ENCODE measurements around the gene ATP6V0A1.
A peak's percentile ranks its signal among the peaks of the same experiment; 100 is the strongest.
"Not testable (repeated sequence)": the region's sequence is repeated elsewhere in the genome, so short reads cannot be mapped to it uniquely, and the experiment has no call there.

ATP6V0A1 gene

DNA sequence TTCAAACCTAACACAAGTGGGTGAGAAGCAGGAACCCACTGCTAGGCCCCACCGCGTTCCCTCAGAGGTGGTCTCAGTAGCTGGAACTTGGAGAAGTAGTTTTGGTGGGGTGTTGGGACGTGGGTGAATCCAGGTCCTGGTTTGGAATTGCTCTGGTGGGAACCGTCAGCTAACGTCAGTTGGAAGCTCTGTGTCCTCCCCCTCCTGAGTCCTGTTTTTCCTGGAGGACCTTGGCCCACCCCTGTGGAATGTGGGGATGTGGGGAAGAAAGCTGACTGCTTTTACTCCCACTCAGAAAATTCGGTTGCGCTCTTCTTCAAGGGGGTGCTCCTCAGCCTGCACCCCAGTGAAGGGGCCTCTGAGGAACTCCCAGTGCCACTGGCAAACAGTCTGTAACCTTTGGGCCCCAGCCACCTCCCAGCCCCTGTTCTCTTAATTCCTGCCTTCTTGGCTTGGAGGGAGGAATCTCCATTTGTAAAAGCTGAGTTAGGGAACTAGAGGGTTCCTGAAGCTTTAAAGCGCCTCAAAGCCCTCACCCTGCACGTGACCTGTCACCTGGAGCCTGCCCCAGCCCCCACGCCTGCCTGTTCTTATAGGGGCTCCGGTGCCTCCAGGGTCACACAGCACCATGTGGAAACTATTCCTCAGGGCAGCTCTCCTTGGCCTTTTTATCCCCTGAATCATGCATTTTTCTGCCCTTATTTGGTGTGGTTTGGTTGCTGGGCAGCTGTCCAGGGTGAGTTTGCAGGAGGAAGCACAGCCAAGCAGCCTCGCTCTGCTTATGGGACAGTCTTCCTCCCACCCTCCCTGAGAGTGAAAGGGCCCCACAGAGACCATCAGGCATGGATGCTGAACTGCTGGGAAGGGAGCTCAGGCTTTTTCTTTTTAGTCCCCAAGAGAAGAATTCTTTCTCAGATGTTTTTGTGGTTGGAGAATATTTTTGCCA is 61.1 kb downstream of the ATP6V0A1 start:
- DNase-seq (ENCODE audit: low read depth) = no peak

DNA sequence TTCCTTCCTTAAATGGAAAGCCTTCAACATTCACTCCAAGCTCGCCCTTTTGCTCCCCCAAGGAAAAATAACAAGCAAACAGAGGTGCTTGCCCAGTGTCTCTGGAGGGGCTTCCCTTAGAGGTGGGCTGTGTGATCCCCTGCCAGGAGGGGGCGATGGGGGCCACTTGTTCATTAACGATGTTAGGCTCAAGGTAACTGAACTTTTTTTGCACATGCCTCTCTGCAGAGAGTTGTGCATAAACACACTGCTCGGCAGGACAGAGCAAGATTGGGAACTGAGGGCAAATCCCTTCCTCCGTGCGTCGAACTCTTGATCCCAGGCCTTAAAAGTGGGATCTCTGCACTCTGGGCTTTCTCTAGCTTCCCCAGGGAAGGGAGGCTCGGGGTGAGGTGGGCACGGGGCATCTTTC is 61.9 kb downstream of the ATP6V0A1 start:
- DNase-seq (ENCODE audit: low read depth) = no peak

GRCh38 chr17:42521036-42521435 is 62.4 kb downstream of the ATP6V0A1 start:
- no peak for DNase-seq (ENCODE audit: low read depth)

DNA sequence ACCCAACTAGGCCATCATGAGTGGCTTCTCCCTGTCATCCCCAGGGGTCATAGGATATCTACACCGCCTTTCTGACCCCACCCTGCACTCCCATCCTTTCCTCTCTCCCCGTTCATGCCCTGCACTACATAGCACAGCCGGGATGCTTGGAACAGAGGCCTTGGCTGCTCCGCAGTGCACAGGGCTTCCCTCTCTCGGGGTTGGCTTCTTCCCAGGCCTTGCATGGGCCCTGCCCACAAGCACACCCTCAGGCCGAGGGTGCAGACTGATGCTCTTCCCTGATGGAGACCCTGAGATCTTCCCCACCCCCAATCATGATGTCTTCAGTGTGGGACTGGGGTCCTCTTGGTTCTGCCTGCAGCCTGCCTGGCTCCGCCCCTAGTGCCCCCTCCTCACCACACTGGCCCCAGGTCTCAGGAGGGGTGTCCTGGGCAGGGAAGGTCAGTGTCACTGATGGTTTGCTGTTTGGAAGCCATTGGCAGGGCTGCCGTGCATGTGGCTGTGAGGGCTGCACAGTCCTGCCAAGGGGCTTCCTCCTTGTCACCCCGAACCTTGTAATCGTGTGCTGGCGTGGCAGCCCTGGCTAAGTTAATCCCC is 63.1 kb downstream of the ATP6V0A1 start:
- no peak for DNase-seq (ENCODE audit: low read depth)

DNA sequence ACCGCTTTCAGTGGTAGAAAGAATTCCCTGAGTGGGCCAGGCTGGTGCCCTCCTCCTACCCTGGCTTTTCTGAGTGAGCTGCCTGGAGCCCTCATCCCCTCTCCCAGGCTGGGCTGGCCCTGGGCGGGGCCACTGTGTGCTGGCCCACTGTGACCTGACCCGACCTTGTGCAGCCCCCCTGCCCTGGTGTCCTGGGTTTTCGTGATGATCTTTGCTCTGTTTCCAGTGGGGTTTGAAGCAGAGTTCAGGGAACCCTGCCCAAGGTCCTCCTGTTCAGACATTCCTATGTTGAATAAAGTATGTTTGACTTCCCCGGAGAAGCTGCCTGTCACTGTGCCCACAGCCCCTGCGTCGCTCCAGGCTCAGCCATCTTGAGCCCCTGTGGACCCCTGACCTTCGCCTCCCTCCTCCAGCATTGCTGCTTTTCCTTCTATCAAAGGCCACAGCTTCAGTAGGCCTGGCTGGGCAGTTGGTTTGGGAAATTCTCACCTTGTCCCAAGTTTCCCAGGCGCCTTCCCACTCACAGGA is 63.6 kb downstream of the ATP6V0A1 start:
- no peak for DNase-seq (ENCODE audit: low read depth)

- no peak for DNase-seq (ENCODE audit: low read depth)
These were observed 64.2 kb downstream of the ATP6V0A1 start for GRCh38 chr17:42522798-42523278.

DNA sequence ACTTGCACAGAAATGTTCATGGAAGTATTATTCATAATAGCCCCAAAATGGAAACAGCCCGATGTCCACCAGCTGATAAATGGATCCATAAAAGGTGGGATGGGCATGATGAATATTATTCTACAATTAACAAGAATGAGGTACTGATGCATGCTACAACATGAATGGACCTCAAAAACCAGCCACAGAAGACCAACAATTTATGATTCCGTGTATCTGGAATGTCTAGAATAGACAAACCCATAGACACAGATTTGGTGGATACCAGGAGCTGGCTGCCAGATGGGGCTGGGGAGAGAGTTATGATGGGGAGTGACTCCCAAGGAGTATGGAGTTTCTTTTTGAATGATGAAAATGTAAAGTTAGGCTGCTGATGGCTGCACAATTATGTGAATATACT is 66.5 kb downstream of the ATP6V0A1 start:
- DNase-seq (ENCODE audit: low read depth) = no peak

DNA sequence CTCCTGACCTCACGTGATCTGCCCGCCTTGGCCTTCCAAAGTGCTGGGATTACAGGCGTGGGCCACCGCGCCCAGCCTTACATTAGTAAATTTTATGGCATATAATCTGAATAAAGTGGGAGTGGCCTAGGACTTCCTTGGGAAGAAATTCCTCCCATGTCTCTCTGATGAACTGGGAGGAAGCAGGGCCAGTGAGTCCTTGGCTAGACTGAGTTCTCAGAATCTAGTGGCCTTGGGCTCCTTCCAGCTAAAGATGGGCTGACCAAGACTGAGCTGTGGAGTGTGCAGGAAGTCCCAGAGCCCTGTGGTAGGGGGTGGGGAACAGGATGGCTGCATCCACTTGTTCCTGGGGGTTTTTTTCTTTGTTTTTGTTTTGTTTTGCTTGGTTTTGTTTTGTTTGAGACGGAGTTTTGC is 67.4 kb downstream of the ATP6V0A1 start:
- DNase-seq (ENCODE audit: low read depth) = no peak

DNA sequence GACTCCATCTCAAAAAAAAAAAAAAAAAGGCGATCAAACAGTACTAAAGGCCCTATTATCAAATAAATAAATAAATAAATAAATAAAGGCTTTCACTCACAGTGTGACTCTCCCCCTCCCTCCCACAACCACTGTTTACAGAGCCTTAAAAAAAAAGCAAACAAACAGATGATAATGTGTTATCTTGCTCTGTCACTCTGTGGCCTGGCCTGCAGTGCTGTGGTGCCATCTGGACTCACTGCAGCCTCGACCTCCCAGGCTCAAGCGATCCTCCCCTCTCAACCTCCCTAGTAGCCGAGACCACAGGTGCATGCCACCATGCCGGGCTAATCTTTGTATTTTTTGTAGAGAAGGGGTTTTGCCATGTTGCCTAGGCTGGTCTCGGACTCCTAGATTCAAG is 69.3 kb downstream of the ATP6V0A1 start:
- no peak for DNase-seq (ENCODE audit: low read depth)

DNA sequence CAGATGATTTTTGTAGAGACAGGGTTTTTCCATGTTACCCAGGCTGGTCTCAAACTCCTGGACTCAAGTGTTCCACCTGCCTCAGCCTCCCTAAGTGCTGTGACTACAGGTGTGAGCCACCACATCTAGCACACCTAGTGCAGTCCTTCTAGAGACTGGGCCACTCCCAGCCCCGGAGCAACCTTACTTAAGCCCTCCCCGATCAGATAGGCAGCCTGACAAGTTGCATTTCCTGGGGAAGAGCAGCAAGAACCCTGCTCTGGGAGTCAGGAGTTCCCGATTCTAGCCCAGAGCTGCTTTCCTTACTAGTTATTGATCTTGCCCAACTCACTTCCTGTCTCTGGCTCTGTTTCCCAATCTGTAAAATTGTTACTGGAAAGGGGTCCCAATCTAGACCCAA is 70.4 kb downstream of the ATP6V0A1 start:
- DNase-seq (ENCODE audit: low read depth) = no peak

DNA sequence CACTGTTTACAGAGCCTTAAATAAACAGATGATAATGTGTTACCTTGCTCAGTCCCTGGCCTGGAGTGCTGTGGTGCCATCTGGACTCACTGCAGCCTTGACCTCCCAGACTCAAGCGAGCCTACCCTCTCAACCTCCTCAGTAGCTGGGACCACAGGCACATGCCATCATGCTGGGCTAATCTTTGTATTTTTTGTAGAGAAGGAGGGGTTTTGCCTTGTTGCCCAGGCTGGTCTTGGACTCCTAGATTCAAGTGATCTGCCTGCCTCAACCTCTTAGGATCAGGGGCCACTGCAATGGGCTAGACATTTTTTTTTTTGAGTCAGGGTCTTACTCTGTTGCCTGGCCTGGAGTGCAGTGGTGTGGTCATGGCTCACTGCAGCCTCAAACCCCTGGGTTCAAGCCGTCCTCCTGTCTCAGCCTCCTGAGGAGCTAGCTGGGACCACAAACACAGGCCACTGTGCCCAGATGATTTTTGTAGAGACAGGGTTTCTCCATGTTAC is 72.3 kb downstream of the ATP6V0A1 start:
- no peak for DNase-seq (ENCODE audit: low read depth)

DNA sequence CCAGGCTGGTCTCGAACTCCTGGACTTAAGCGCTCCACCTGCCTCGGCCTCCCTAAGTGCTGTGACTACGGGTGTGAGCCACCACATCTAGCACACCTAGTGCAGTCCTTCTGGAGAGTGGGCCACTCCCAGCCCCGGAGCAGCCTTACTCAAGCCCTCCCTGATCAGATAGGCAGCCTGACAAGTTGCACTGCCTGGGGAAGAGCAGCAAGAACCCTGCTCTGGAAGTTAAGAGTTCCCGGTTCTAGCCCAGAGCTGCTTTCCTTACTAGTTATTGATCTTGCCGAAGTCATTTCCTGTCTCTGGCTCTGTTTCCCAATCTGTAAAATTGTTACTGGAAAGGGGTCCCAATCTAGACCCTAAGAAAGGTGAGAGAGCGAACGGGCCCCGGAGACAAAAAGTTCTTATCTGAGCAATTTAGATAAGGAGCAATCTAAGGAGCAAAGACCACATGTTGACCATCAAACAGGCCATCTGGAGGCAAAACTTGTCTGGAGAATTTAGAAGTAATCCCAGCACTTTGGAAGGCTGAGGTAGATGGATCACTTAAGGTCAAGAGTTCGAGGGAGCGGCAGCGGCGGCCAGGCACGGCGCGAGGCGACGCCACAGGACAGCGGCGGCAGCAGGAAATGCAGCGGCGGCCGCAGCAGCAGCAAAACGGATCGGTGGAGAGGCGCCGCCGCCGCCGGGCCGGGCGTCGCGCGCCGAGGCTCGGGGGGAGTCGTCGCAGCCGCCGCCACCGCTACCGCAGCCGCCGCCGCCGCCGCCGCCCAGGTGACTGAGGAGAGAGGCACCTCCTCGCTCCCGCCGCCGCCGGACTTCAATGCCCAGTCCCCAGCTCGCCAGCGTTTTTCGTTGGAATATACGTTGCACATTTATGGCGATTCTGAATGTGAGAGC is 73.0 kb downstream of the ATP6V0A1 start:
- no peak for DNase-seq (ENCODE audit: low read depth)

DNA sequence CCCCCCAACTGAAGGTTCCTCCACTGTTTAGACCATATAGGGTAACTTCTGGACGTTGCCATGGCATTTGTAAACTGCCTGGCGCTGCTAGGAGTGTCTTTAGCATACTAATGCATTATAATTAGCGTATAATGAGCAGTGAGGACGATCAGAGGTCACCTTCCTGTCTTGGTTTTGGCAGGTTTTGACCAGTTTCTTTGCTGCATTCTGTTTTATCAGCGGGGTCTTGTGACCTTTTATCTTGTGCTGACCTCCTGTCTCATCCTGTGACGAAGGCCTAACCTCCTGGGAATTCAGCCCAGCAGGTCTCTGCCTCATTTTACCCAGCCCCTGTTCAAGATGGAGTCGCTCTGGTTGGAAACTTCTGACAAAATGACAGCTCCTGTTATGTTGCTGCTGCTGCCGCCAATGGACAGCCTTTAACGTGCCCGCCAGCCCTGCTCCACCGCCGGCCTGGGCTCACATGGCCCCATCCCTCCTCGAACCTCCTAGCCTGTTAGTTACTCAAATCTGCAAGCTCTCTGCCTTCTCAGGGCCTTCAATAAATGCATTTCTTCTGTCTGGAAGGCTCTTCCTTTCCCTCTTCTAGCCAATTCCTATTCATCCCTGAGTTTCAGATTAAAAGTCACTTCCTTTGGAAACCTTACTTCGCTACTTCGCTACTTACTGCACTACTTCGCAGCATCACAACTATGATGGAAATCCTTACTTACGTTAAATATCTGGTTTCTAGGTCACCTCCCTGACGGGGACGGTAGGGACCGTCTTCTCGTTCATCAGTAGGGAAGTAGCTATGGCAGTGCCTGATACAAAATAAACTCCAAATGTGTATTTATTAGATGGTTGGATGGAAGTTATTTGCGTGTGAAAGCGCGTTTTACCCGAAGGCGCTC is 76.7 kb downstream of the ATP6V0A1 start:
- DNase-seq (ENCODE audit: low read depth) = no peak

DNA sequence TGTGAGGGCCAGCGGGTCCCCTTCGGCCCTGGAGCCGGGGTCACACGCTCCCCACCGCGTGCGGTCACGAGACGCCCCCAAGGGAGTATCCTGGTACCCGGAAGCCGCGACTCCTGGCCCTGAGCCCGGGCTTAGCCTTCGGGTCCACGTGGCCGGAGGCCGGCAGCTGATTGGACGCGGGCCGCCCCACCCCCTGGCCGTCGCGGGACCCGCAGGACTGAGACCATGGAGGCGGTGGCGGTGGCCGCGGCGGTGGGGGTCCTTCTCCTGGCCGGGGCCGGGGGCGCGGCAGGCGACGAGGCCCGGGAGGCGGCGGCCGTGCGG is 77.3 kb downstream of the ATP6V0A1 start, which contains the start of gene NAGLU:
Gene NAGLU (plus strand): TSS at position 194 of the 324 bp plus-strand sequence. CDS start 32 bp downstream, at position 226.
- DNase-seq (ENCODE audit: low read depth) = peak; percentile 70

DNA sequence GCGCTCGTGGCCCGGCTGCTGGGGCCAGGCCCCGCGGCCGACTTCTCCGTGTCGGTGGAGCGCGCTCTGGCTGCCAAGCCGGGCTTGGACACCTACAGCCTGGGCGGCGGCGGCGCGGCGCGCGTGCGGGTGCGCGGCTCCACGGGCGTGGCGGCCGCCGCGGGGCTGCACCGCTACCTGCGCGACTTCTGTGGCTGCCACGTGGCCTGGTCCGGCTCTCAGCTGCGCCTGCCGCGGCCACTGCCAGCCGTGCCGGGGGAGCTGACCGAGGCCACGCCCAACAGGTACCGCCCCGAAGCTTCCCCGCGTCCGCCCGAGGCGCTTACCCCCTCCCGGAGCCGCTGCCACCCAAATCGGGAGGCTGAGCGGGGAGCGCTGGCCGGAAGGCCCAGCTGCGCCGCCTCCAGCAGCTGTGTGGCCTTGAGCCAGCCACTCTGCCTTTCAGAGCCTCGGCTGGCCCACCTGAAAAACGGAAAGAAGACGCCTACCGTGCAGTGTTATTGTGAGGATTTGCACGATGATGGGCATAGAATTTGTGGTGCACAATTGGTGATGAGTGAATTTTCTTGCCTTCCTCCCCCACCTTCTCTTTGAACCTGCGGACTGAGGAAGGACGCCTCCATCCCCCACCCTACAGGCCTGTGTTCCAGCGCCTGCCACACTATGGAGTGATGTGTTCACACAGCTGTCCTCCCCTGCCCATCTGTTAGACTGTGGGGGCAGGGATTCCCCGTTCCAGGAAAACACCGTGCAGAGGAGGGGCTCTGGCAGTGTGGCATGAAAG is 77.9 kb downstream of the ATP6V0A1 start:
- peak; percentile 52 for DNase-seq (ENCODE audit: low read depth)

DNA sequence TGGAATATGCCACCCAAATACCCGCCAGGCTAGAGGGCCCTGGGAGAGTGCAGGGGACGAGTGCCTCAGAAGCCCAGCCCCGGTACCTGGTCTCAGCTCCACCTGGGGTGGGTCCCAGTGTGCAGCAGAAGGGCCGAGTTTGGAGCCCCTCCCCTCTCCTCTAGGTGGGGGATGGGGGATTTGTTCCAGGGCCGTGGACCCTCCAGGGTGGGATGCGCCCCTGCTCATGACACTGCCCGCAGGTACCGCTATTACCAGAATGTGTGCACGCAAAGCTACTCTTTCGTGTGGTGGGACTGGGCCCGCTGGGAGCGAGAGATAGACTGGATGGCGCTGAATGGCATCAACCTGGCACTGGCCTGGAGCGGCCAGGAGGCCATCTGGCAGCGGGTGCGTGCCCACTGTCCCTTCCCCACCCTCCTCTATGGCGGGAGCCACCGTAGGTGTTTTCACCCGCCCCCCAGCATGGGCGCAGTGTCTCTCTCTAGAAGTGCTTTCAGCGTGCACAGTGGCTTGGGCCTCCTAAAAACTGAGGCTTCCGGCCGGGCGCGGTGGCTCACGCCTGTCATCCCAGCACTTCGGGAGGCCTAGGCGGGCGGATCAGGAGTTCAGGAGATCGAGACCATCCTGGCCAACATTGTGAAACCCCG is 78.6 kb downstream of the ATP6V0A1 start:
- DNase-seq (ENCODE audit: low read depth) = no peak

- DNase-seq (ENCODE audit: low read depth) = no peak
These were observed 79.3 kb downstream of the ATP6V0A1 start for GRCh38 chr17:42537826-42538451.

GRCh38 chr17:42538482-42538881 is 79.8 kb downstream of the ATP6V0A1 start:
- DNase-seq (ENCODE audit: low read depth) = no peak

DNA sequence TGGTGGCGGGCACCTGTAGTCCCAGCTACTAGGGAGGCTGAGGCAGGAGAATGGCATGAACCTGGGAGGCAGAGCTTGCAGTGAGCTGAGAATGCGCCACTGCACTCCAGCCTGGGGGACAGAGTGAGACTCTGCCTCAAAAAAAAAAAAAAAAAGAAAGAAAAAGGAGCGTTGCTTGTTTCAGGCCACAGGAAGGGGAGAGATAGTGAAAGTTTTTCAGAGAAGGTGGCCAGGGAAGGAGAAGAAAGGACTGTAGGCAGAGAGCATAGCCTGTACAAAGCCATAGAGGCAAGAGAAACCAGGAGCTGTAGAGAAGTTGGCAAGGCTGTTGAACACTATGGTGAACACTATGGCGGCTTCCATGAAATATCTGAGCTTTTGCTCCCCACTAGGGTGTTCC is 81.9 kb downstream of the ATP6V0A1 start:
- not testable (repeated sequence) for DNase-seq (ENCODE audit: low read depth)
